ENCODE results near the gene NUP214. TPM values are rescaled to one million over a fixed set of nuclear protein-coding genes. Genes with fewer than 3 reads are reported as not detected.
"Not testable (repeated sequence)": the region's sequence is repeated elsewhere in the genome, so short reads cannot be mapped to it uniquely, and the experiment has no call there.

The NUP214 gene
- total and polyA plus RNA-seq, 2 of the 4 experiments (the other 2 are of a cell fraction): 7.9 to 13.4 TPM

- H3K79me1 ChIP-seq (ENCODE audit: low read depth in 1 of 2, low read length in 2 of 2); H4K20me1 ChIP-seq (ENCODE audit: insufficient read depth, low read length); H3K4me2 ChIP-seq (ENCODE audit: low read depth, low read length); H3K27ac ChIP-seq (ENCODE audit: insufficient read depth, low read length); H3K9me3 ChIP-seq (ENCODE audit: control insufficient read depth, insufficient read depth, low read length); H4K5ac ChIP-seq (ENCODE audit: low read depth, low read length); in situ Hi-C loops (cut with MboI; ENCODE audit: low sequenced_read_pairs); CTCF ChIA-PET; H2BK5ac ChIP-seq (ENCODE audit: low read depth, low read length, poor library complexity, severe bottlenecking); H3K36me3 ChIP-seq (ENCODE audit: control insufficient read depth, insufficient read depth, low read length); H3K56ac ChIP-seq (ENCODE audit: extremely low read depth, insufficient read depth, low read length); H3K9me1 ChIP-seq (ENCODE audit: insufficient read depth, low read length); H3K23ac ChIP-seq (ENCODE audit: low read depth, low read length); DNase-seq; H2AK5ac ChIP-seq (ENCODE audit: low read depth, low read length); intact Hi-C loops (cut with micrococcal nuclease); H2AK9ac ChIP-seq (replicated peaks; ENCODE audit: low read depth, low read length, poor library complexity); BruUV-seq (replicated peaks); H3K4me1 ChIP-seq (ENCODE audit: control insufficient read depth, insufficient read depth, low read length); H2BK15ac ChIP-seq (ENCODE audit: low read depth, low read length); dilution Hi-C loops (cut with HindIII; ENCODE audit: low sequenced_read_pairs, unreplicated experiment); H2BK20ac ChIP-seq (ENCODE audit: low read depth, low read length); H3K14ac ChIP-seq (replicated peaks; ENCODE audit: low read depth, low read length); H4K8ac ChIP-seq (ENCODE audit: low read depth in 2 of 2, low read length in 2 of 2); H3K18ac ChIP-seq (ENCODE audit: low read depth, low read length); ATAC-seq (ENCODE audit: low read depth); H4K91ac ChIP-seq (ENCODE audit: insufficient read depth, low read depth, low read length); H2BK120ac ChIP-seq (ENCODE audit: low read depth, low read length); H3K9ac ChIP-seq (ENCODE audit: low read depth, low read length); H2AFZ ChIP-seq (replicated peaks; ENCODE audit: low read length, poor library complexity); H3K4ac ChIP-seq (ENCODE audit: low read depth, low read length); H3K4me3 ChIP-seq (ENCODE audit: insufficient read depth, low read depth, low read length): not testable (repeated sequence)
- H3K27me3 ChIP-seq (ENCODE audit: control insufficient read depth, insufficient read depth, low read length): peaks cover 25% of the 10 kb centered on the region
- POLR2A ChIA-PET (ENCODE audit: unreplicated experiment): interaction anchor here (1.1 kb wide), 1 partner anchor 10 kb away, joined by 5 read pairs; the partner anchor contains the start of gene NUP214
- WGBS, 2 experiments (ENCODE audit: extremely low coverage in 2 of 2, insufficient read length in 1 of 2): no CpG with 5 or more reads among the region's 6 CpGs
These were observed 10.0 kb upstream of the NUP214 start for GRCh38 chr9:131115360-131115742.
